Stimulated activated CD4-positive, alpha-beta T cell treated with anti-CD3 and anti-CD28 coated beads, Interleukin-2, amount 100 ng/mL, for 48 hours (primary cell): ENCODE results near the gene JUND.

ENCODE experiments used
- DNase-seq, 2 donors: peaks; one replicate each; pipeline ENCODE4 v3.0.0-alpha.2; 2020

Gene JUND

DNA sequence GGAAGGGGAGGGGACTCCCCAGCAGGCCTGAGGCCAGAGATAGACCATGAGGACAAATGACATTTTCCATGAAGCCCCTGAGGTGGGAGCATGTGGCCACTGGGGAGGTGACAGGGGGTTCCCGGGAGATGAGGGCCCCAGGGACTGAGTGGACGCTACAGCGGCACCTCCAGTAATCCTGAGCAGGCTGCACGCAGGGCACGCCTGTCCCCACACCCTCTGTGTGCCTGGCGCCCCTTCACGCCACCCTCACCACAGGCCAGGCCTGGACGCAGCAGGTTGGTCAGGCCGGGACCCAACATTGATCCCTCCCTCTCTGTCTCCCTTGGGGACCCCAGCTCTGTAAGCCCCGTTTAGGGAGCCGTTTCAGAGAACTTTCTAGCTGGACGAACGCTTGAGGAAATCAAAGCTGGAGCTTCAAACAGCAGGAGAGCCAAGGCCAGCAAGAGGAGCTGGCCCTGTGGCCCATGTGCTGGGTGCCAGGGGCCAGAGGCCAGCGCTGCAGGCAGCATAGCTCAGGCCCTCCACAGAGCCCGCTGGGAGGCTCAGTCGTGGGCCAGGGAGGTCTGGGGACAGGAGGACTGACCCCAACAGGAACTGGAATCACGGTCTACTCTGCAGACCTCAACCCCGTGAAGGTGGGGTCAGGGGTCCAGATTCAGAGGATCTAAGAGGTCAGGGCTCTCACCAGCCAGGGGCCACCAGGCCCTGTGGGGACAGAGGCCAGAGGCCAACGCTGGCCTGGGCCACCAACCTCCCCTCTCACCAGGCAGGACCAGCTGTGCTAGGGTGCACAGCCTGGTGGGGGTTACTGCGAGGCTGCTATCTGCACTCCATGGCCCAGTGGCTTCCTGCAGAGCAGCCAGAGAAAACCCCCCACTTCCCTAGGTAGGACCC is 26.9 kb upstream of the JUND start:
- no peak for DNase-seq

DNA sequence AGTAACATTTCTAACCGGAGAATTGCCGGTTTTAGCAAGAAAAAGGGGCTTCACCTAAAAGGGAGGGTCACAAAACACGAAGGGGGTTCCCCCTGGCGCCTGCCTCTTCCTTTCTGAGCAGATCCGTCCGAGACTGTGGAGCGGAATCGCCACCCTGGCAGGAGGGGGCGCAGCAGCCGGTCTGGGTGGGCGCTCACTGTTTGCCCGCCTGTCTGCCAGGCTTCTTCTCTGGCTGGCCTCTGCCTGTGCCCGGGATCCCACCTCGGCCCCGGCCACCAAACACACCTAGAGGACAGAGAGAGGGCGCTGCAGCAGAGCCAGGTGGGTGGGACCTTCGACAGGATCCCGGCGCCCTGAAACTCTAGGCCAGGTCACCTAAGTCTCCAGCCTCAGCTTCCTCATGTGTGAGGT is 25.9 kb upstream of the JUND start:
- DNase-seq = no peak

DNA sequence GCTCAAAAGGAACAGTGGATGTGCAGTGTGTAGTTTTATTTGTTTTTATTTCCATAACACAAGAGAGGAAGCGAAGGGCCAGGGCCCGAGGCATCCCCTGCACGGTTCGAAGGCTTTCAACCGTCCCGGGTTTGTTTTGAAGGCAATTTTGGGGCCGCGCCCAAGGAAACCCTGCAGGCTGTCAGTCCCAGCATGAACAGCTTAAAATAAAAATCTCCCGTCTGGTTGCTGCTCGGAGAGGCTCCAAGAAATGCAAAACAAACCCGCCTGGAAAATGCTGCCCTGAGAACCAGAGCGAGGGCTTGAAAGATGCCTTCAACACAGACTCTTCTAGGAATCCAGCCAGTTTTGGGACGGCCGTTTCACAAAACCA is 25.5 kb upstream of the JUND start:
- DNase-seq = no peak

DNA sequence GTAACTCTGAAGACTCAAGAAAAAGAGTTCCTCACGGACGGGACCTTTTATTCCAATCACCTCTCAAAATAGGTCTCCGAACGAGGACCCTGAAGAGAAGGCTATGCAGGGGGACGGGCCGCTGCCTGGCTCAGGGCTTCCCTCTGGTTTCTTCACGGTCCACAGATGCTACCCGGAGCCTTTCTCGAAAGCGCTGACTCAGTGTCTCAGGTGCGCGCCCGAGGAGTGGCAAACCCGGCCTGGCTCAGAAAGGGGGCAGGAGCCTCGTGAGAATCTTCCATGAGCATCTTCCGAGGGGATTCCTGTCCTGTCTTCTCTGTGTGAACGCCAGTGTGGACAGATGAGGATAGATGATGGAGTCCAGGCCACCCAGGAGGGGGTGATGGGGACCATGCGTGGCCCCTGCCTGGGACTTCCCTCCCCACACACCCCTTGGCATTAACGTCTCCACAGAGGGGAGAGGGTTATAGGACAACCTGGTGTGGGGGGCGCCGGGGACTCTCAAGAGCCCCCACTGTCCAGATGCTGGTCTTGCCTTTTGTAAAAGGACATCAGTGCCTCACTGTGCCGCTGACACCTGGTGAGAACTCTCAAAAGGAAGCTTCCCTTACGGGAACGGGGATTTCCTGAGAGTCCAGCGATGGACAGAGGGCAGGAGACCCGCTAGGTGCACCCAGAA is 24.9 kb upstream of the JUND start:
- no peak for DNase-seq

DNA sequence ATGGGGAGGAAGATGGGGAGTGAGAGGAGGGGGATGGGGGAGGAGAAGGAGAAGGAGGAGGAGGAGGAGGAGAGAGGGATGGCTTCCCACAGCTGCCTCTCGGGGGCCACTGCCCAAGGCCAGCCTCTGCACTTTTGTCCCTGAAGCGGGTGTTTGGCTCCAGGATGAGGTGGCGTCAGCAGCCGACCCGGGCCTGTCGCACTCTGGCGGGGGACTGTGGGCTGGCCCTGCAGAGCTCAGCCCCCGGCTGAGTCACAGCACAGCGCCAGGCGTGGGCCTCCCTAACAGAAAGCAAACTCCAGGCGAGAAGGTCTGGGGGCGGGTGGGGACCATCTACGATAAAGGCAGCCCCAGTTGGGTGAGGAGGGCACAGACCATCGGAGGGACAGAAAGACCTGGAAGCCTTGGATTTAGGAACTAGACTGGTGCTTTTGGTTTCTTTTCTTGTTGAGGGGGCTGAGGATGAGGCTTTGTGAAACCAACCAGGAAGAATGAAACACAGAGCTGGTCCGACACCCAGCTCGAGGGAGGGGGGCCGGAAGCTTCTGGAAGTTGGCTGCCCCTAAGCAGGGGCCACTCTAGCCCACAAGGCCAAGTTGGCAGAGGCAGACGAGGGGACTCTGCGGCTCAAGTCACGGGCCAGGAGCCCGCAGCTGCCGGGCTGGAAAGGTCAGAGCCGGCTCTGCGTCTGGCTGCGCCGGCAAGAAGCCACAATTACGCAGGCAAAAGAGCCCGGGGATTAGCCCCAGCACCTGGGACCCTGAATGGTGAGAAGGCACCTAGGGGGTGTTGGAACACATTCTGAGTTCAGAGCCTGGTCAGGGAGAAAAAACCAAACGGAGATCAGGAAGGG is 23.3 kb upstream of the JUND start:
- DNase-seq = peak; percentile 75 to 78

DNA sequence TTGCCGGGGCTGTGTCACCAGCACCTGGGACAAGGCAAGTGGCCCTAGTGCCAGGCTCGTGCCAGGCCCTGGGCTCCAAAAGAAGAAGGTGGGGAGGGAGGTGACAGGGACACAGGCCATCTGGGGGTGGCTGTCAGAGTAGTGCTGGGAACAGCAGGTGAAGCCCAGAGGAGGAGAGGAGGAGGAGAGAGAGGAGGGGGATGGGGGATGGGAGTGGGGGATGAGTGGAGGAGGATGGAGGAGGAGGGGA is 22.7 kb upstream of the JUND start:
- no peak for DNase-seq

DNA sequence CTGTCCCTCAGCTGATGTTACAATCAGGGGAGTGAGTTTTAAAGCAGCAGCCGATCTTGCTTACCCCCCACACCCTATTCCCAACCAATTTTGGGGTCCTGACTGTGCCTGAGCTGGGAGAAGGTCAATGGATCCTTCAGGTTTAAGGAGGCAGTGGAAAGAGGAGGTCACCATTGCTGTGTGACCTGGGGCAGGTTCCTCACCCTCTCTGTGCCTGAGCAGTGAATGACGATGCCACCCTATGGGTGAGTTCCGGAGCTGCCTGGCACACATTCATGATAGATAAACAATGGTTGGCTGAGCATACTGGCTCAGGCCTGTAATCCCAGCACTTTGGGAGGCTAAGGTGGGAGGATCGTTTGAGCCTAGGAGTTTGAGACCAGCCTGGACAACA is 20.3 kb upstream of the JUND start:
- DNase-seq = no peak

DNA sequence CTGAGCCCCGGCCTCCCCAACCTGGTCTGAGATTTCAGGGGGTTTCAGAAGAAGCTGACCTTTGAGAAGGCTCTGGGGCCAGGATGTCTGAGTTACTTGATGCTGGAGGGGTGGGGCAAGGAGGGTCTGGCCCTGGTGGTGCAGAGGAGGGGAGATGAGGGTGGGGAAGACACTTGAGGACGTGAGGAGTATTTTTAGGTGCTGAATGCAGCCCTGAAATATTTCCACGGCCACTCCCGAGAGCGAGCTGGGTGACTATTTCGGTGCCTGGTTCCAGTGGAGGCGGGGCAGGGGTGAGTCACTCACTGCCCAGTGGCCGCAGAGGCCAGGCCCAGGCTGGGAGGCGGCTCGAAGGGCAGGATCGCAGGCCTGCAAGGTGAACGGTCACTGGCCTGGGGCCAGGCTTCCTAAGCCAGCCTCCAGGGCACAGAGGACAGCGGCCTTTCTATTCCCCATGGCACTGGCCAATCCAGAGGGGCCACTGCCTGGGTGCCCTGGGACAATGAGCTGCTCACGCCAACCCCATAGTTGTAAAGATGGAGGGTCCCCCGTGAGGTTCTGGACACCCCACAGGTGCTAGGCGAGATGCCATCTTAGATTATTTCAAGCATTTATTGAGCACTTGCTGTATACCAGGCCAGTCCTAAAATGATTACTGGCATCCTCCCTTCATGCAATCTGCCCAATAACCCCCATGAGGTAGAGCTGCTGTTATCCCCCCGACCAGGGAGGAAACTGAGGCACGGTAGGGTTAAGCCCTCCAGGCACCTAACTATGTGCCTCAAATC is 19.7 kb upstream of the JUND start:
- DNase-seq = no peak

DNA sequence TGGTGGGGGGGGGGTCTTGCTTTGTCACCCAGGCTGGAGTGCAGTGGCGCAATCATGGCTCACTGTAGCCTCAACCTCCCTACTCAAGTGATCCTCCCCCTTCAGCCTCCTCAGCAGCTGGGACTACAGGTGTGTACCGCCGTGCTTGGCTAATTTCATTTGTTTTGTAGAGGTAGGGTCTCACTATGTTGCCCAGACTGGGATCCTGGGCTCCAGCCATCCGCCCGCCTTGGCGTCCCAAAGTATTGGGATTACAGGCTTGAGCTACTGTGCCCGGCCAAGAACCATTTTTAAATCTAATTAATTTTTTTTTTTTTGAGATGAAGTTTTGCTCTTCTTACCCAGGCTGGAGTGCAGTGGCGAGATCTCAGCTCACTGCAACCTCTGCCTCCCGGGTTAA is 18.2 kb upstream of the JUND start:
- DNase-seq = no peak

DNA sequence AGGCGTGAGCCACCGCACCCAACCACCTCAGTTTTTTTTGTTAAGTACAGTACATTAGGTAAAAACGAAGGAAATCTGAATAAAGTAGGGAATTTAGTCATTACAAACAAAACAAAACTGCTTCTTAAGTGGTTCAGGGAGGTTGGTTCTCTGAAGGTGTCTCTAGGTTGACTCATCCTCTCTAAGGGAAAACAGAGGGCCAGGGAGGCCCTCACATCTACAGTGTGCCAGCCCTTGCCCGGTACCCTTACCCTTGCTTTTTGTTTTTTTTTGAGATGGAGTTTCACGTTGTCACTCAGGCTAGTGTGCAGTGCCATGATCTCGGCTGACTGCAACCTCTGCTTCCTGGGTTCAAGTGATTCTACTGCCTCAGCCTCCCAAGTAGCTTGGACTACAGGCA is 17.2 kb upstream of the JUND start:
- DNase-seq = no peak

DNA sequence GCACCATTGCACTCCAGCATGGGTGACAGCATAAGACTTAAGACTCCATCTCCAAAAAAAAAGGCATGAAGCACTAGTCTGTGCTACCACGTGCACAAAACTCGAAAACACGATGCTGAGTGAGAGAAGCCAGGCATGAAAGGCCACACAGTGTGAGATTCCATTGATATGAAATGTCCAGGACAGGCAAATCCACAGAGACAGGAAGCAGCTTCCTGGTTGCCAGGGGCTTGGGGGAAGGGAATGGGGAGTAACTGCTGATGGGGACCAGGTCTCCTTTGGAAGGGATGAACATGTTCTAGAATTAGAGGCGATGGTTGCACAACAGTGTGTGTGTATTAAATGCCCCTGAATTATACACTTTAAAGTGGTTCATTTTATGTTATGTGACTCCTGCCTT is 15.9 kb upstream of the JUND start:
- DNase-seq = no peak

DNA sequence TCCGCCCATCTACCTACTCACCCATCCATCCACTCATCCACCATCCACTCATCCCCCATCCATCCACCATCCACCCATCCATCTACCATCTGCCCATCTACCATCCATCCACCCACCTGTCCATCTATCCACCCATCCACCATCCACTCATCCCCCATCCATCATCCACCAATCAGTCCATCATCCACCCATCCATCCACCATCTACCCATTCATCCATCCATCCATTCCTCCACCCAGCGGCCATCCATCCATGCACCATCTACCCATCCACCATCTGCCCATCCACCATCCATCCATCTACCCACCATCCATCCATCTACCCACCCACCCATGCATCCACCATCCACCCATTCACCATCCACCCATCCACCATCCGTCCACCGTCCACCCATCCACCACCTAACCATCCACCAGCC is 13.6 kb upstream of the JUND start:
- no peak for DNase-seq

DNA sequence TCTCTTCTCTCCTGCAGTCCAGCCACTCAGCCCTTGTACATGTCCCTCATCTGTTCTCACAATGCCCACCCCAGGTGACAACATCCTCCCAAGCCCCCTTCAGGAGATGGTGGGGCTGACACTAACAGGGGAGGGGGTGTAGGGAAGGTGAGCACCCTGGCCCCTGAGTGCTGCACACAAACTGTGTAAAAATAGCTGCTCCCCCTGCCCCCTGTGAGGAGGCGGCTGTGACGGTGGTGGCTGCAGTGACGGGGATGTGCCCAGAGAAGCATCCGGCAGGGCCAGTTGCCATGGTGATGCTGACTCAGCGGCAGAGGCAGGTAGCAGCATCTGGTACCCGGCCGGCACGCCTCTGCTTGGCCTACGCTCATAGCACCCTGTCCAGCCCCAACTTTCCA is 13.0 kb upstream of the JUND start:
- DNase-seq = peak; percentile 88 to 90

DNA sequence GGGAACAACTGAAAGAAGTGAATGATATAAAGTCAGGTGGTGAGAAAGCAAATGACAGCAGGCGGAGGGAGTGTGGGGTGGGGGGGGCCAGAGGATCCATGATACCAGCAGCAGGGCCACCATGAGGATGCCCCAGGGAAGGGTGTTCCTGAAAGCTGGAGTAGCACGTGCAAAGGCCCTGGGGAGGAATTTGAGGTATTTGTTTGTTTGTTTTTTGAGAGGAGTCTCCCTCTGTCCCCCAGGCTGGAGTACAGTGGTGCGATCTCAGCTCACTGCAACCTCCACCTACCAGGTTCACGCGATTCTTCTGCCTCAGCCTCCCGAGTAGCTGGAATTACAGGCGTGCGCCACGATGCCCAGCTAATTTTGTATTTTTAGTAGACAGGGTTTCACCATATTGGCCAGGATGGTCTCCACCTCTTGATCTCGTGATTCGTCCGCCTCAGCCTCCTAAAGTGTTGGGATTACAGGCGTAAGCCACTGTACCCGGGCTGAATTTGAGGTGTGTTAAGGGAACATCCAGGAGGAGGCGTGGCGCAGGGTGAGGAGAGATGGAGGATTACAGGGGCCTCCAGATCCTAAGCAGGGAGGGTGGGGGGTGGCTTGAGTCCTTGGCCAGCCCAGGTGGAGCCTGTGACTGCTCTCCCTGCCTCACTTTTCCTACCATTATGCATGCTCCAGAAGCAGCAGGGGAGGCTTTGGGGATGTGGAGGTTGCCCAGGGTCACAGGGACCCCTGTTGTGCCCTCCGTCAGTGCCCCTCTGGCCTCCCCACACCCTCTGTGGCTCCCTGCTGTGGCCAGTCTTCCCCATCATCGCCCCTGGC is 12.4 kb upstream of the JUND start:
- no peak for DNase-seq

DNA sequence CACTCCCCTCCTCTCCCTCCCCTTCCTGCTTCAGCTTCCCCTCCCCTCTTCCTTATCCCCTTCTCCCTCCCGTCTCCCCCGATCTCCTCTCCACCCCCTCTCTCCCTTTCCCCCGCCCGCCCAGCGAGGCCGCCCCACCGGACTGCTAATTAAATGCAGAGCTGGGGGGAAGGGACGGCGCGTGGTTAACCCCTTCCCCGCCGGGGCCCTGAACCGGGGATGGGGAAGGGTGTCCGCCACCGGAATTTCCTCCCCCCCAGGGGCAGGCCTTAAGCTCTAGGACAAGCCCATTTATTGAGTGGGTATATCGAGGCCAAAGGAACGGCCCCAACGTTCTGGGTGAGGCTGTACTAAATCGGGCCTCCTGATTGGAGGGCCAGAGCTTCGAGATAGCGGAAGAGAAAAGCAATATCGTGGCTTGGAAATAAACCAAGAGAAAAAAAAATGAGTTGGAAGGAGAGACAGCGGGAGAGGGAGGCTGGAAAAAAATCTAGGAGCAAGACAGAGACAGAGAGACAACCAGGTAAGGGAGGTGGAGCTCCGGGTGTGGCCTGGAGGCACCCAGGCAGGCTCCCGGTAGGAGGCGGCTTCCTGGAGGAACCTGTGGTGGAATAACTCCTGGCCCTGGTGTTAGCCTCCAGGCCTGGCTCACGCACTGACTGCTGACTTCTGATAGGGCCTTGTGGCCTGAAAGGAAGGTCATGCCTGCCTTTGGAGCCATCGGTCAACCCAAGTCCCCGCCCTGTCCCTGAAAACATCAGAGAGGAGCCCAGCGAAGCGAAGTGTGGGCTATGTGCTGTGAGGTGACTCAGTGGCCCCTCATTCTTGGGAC is 11.6 kb upstream of the JUND start:
- DNase-seq = peak; percentile 52 to 63

DNA sequence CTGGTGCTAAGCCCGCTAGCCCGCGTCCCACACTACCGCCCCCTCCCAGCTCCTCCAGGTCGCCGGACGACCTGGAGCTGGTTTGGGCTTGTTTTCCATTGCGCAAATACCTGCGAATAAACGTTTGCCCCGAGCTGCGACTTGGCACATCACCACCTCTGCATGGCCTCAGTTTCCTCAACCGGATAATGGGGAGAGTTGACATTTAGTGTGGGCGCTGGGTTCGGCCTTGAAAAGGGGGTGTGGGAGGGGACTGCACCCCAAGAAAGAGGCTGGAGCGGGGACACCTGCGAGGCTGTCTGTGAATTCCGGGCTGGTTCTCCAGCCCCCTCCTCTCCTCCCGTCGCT is 11.0 kb upstream of the JUND start:
- no peak for DNase-seq

DNA sequence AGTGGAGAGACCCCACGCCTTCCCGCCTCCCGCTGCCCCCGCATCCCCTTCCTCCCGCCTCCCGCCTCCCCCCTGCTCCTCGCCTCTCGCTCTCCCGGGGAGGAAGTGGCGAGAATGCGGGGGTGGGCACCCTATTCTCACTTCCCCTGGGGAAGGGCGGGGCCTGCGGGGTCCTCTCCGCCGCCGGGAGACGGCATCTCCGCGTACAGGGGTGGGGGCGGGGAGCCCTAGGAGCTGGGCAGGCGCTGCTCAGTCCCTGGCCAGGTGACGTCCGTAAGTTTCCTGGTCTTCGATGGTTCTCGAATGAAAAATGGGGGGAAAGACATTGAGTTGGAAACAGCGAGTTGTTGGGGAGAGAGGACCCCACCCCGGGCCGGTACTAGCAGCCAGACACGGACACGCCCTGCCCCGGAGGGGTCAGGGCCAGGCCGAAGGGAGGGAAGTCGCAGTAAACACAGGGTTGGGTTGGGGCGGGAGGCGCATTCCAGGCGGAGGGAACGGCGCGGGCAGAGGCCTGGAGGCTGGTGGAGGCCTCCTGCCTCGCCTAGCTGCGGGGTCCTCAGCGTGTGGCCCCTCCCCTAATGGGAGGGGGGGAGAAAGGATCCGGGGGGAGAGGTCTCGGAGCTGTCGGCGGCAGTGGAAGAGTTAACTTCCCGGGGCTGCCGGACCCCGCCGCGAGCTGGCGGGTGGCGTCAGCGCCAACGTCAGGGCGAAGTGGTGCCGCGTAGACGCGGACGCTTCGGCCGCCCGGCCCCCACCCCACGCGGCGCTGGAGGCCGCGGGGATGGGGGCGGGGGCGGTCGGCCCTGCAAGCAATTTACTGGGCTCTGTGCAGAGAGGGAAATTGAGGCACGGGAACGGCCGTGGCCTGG is 10.4 kb upstream of the JUND start:
- peak; percentile 84 to 85 for DNase-seq

DNA sequence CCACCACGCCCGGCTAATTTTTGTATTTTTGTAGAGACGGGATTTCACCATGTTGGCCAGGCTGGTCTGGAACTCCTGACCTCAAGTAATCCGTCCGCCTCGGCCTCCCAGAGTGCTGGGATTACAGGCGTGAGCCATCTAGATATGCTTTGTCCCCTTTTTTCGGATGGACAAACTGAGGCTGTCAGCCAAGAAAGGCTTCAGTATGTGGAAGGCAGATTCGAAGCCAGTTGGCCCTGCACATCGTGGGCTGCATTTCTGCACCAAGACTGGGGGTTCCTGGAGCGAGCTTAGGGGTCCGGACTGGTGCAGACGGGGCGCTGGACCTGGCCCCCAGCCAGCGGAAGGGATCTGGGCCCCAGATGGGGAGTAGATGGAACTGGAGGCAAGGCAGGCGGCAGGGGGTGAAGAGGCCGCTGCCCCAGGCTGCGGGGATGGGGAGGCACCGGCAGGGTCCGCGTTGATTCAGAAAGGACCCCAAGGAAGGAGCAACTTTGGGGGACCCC is 9.7 kb upstream of the JUND start:
- no peak for DNase-seq

DNA sequence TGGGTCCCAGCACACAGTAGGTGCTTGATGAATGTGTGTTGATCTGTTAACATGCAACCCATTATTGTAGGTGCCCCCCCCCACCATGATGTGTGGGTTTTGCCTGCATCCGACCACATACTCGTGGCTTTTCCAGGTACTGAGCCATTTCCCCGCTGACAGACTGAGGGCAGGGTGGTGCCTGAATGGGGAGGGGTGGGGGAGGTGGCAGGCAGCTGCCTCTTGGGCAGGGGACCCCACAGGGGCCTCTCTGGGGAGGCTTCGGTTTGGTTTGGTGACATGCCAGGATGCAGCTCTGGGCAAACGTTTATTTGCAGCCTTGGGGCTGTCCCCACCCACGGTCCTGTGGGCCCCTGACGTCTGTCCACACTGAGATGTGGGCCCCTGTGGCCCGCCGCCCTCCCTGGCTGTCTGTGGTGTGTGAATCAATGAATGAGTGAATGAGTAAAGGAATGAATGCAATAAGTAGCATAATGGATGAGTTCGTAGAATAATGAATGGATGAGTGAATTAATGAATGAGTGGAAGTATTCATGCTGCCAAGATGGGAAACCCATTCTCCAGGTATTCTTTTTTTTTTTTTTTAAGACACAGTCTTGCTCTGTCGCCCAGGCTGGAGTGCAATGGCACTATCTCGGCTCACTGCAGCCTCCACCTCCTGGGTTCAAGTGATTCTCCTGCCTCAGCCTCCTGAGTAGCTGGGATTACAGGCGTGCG is 9.0 kb upstream of the JUND start:
- peak; percentile 85 to 86 for DNase-seq
